Loucy (cell line): ENCODE results near the gene DHDH.

ENCODE experiments used
- CTCF ChIP-seq: fragments of 200-600 bp; sonication (generic); conservative IDR thresholded peaks from 2 replicates; pipeline ENCODE4 v1.5.1; 2014; ENCODE audit warnings: mild to moderate bottlenecking, antibody characterized with exemption, low read length
- EZH2phosphoT487 ChIP-seq: fragments of 200-600 bp; IDR thresholded peaks from 2 replicates; pipeline ENCODE4 v1.6.1; 2018; ENCODE audit warnings: antibody characterized with exemption, mild to moderate bottlenecking, moderate library complexity, borderline replicate concordance

DNA sequence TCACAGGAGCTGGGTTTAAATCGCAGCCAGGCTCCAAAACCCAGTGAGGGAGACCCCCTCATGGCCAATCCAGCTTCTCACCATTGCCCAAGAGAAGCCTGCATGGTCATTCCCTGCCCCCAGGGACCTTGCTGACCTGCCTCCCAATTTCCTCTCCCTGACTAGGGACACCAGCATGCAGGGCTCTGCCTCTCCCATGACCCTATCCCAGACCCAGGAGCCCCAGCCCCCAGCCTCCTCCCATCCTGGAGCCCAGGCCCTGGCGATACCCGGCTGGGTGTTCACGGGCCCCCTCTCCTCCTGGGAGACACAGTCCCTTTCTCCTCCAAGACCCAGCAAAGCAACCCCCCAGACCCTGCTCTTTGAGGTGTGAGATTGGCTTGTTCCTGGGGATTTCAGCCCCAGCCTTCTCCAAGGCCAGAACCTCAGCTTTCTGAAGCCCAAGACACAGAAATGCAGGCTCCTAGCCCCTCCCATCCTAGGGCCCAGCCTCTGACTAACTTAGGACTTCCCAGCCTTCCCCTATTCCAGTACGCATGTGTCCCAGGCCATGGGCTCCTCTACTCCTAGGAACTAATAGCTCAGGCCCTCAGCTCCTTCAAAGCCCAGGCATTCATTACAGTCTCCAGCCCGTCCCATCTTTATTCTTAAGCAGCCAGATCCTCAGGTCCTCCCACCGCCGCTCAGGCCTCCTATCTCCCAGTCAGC lies 58.5 kb downstream of the DHDH start:
- TF ChIP-seq CTCF: no peak
- TF ChIP-seq EZH2phosphoT487: no peak
